Measurements from ENCODE around the gene TBC1D13. TPM values are rescaled to one million over a fixed set of nuclear protein-coding genes. Genes with fewer than 3 reads are reported as not detected.

TBC1D13 gene
- total and polyA plus RNA-seq, 10 of the 15 experiments (the other 5 are each of a cell fraction or from before 2014, with no cell fraction given): 3.0 to 23.1 (median 16.5) TPM

GRCh38 chr9:128829477-128830251, 42.6 kb downstream of the TBC1D13 start, which contains the start of gene SPOUT1 (continued):
- TF ChIP-seq ZNF274 (IDR thresholded peaks at IDR 0.05; ENCODE audit: insufficient read depth, insufficient read length) (no peak), RBBP5 (conservative IDR thresholded peaks at IDR 0.05) (no peak), CTCF (IDR thresholded peaks at IDR 0.05 in 2 of 3, conservative IDR thresholded peaks at IDR 0.05 in 1 of 3; ENCODE audit: control insufficient read depth in 2 of 3, extremely low read depth in 1 of 3, insufficient read depth in 1 of 3, low read depth in 3 of 3, low read length in 3 of 3) (no peak), TBL1XR1 (IDR thresholded peaks at IDR 0.05; ENCODE audit: low read depth, low read length) (no peak), ZZZ3 (IDR thresholded peaks at IDR 0.05; ENCODE audit: control insufficient read depth, insufficient read length, low read depth) (no peak), CEBPB (IDR thresholded peaks at IDR 0.05; ENCODE audit: borderline replicate concordance in 1 of 2, low read depth in 2 of 2, low read length in 2 of 2) (no peak), JUND (IDR thresholded peaks at IDR 0.05; ENCODE audit: low read depth, low read length) (no peak), SREBF2 (IDR thresholded peaks at IDR 0.05; ENCODE audit: low read length) (no peak), ZNF592 (IDR thresholded peaks at IDR 0.05) (no peak), STAT3 (IDR thresholded peaks at IDR 0.05; ENCODE audit: low read depth, low read length) (no peak), E4F1 (IDR thresholded peaks at IDR 0.05; ENCODE audit: borderline replicate concordance, partially characterized antibody) (peak; percentile 24), FOXM1 (IDR thresholded peaks at IDR 0.05; ENCODE audit: low read depth, low read length) (no peak), KDM1A (IDR thresholded peaks at IDR 0.05; ENCODE audit: borderline replicate concordance) (no peak)
- TF ChIP-seq, protein P1, sequence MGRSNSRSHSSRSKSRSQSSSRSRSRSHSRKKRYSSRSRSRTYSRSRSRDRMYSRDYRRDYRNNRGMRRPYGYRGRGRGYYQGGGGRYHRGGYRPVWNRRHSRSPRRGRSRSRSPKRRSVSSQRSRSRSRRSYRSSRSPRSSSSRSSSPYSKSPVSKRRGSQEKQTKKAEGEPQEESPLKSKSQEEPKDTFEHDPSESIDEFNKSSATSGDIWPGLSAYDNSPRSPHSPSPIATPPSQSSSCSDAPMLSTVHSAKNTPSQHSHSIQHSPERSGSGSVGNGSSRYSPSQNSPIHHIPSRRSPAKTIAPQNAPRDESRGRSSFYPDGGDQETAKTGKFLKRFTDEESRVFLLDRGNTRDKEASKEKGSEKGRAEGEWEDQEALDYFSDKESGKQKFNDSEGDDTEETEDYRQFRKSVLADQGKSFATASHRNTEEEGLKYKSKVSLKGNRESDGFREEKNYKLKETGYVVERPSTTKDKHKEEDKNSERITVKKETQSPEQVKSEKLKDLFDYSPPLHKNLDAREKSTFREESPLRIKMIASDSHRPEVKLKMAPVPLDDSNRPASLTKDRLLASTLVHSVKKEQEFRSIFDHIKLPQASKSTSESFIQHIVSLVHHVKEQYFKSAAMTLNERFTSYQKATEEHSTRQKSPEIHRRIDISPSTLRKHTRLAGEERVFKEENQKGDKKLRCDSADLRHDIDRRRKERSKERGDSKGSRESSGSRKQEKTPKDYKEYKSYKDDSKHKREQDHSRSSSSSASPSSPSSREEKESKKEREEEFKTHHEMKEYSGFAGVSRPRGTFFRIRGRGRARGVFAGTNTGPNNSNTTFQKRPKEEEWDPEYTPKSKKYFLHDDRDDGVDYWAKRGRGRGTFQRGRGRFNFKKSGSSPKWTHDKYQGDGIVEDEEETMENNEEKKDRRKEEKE (IDR thresholded peaks at IDR 0.05): no peak
